A204.1 (cell line): ENCODE results near the gene AGAP1.

Experiments used
- FAIRE-seq: peaks from 2 replicates; lab custom pipeline; 2012; peaks lifted over from hg19 to GRCh38; lab: Jason Lieb, UNC

The AGAP1 gene

DNA sequence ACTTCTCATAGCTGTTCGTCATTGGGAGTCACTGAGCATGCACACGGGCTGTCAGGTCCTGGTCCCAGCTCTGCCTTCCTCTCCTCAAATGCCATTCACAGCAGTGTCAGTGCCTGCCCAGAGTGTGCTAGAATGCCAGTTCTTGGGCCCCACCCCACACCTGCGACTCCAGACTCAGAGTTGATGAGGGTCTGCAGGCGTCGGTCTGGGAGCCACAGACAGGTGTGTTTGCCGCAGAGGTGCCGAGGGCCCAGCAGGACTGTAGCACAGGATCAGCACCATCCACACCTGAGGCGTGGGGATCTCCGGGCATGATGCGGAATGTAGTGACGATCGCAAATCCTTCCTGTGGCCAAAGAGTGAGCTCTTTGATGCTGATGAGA is 56.5 kb downstream of the AGAP1 start:
- FAIRE-seq: no peak

DNA sequence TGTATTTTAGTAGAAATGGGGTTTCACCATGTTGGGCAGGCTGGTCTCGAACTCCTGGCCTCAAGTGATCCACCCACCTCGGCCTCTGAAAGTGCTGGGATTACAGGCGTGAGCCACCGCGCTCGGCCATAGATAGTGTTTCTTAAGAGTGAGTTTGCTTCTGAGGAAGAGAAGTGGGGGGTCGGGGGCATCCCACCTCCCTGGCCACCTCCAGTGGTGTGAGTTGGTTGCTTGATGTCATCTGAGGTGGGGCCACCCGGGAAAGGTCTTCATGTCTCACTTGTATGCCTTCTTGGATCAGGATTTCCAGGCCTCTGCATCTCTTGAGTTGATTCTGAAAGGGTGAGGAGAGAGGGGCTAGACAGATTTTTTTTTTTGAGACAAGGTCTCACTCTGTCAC is 57.1 kb downstream of the AGAP1 start:
- FAIRE-seq: no peak

DNA sequence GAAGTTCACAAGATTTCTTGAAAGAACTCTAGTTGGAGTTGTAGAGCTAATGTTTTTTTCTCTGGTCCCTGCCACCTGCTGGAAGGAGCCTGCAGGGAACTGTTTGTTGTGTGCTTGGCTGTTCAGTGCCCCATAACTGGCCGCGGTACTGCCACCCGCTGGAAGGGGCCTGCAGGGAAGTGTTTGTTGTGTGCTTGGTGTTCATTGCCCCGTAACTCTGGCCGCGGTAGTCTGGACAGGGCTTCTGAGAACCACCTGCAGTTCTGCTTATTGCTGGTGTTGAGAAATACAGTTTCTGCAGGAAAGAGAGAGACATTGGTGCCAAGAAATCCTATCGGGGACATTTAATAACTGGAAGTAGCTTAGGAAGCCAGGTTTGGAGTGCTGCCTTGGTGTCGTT is 58.1 kb downstream of the AGAP1 start:
- FAIRE-seq: no peak

DNA sequence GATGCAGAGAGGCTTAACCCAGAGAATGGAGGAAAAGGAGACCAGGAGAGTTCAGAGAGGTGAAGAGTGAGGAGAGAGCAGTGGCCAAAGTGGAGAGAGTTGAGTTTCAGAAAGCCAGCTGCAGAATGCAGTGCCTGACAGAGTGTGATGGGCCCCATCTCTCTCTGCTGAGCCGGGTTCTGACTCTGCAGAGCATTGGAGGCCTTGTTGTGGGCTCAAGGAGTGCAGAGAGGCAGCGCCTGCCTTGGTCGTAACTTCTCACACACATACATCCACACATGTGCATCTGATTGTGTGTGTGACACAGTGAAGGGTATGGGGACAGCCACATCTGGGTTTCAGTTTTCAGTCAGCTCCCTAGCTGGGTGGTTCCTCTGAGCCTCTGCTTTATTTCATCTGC is 58.8 kb downstream of the AGAP1 start:
- FAIRE-seq: no peak

DNA sequence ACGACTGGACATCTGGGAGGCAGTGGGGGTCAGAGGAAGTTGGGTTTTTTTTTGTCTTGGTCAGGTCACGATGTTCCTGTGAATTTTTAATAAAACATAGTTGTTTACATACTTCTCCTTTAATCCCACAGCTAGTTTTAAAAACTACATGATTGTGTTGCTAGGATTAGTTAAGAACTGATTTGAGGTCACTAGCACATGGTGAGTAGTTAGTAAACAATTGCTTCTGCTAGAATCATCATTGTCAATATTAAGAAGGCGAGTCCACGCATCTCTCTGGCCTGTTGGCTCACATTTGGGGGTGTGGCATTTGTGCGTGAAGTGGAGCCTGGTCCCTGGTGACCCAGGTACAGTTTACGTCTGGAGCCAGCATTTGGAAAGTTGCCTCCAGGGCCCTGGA is 59.4 kb downstream of the AGAP1 start:
- FAIRE-seq: no peak

DNA sequence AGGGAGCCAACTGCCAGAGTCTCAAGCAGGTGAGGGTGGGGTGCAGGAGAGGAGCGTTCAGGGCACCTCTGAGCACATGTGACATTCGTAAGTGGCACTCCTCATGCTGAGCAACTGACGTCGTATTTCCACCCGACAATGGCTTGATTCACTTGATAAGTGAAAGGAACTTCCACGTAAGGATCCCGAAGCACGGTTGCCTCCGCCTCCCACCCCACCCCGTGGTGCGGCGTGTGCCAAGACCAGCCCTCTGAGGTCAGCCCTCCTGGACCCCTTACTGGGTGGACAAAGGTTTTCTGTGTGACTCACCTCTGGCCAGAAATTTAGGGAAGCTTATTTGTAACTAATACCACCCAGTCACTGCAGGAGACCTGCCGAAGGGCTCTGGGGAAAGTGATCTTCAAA is 59.9 kb downstream of the AGAP1 start:
- FAIRE-seq: no peak

DNA sequence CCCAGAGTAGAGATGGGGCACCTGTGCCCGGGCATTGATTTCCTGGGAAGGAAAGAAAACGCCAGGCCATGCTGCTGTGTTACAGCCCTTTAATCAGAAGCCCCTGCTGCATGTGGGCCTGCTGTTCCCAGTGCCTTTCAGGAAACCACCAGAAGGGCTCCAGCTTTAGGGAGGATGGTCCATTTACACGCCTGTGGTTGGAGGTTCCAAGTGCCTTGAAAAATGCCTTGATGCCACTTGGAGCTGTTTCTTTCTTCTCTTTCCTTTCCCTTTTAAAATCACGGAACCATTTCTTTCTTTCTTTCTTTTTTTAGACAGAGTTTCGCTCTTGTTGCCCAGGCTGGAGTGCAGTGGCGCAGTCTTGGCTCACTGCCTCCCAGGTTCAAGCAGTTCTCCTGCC is 60.5 kb downstream of the AGAP1 start:
- no peak for FAIRE-seq

DNA sequence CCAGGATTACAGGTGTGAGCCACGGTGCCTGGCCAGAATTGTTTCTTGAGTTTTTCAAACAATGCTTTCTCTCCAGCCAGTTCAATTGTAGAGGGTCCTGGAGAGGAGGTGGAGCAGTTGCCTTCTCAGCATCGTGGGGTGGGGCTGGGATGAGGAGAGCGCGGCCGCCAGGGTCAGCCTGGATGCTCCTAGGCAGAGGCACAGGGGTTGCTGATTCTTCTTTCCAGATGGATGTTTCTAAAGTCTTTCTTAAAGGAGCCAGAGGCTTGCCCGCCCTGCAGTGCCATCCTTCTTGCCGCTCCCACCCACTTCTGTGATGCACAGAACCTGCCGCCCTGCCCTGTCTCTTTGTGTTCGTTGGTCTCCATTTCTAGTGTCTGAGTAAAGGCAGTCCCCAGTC is 61.1 kb downstream of the AGAP1 start:
- FAIRE-seq: no peak

DNA sequence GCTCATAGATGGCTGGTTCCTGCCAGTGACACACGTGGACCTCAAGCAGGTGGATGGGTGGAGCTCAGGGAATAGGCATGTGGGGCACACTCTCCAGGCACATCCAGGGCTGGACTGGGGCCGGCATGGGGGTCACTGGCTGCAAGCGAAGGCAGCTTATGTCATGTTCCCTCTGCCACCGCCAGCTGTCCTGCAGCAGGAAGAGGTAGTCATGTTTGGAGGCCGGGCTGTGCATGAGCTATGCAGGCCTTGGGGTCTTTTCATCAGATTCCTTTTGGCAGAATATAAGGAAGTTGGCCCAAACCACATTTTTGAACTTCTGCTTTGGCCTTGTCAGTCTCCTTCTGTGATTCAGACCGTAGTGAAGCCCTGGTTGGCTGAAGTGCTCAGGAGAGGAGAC is 61.5 kb downstream of the AGAP1 start:
- FAIRE-seq: no peak

DNA sequence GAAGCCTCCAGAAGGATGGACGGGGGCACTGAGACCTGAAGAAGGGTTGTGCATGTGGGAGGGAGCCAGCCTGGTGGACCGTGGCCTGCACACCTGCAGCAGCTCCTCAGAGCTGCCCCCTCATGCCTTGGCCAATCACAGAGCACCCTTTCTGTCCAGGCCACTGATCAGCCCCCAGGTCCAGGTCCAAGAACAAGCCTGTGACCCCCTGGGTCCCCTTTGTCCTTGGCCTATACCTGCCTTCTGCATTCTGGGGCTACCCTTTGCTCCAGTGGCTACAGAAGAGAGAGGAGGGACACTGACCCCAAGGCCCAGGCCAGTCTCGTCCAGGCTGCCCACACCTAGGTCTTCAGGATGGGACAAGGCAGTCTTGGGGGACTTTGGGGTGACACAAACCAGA is 62.2 kb downstream of the AGAP1 start:
- FAIRE-seq: no peak

DNA sequence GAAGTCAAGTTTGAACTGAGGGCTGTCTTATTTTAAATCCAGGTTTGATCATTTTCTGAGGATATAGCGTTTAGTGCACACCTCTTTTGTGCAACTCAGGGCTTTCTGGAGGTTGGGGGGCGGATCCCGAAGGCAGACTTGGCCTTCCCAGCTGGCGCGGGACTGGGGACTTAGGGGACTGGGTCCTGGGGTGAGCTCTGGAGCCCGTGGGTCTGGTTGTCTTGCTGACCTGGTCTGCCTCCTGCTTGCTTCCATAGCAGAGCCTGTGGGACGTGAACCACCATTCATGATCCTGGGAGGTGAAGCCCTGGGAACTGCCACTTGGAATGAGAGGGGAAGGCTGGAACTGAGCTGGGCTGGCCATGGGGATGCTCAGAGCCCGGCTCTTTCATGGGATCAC is 63.1 kb downstream of the AGAP1 start:
- FAIRE-seq: no peak

DNA sequence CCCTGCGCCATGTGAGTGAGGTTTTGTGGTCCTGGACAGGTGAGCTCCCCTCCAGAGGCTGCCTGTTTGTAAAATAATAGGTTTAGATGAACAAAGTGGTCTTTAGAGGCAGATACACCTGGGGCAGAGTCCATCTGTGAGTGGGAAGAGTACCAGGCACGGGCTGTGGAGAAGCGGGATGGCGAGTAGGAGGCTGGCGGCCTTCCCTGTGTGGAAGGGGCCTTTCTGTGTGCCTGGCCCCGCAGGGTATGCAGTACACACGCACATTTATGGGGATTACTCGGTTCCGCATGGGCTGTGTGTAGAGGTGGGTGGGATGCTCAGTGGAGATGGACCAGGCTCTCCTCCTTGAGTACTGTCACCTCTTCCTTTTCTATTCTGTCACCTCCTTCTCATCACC is 64.1 kb downstream of the AGAP1 start:
- no peak for FAIRE-seq

DNA sequence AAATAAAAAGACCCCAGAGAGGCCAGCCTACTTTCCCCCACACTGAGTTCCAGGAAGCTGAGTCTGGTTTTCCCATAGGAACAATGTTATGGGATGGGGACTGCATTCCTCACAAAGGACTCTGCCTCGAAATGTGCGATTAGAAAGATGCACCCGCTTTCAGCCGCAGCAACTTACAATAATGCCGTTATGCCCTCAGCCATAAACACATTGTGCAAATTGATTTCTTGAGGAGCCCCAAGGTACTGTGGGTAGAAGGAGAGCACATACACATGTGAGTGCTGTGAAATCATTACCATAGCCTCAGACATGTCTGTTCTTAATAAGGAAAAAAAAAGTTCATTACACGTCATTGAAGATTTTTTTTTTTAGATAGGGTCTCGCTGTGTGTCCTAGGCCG is 64.7 kb downstream of the AGAP1 start:
- no peak for FAIRE-seq

DNA sequence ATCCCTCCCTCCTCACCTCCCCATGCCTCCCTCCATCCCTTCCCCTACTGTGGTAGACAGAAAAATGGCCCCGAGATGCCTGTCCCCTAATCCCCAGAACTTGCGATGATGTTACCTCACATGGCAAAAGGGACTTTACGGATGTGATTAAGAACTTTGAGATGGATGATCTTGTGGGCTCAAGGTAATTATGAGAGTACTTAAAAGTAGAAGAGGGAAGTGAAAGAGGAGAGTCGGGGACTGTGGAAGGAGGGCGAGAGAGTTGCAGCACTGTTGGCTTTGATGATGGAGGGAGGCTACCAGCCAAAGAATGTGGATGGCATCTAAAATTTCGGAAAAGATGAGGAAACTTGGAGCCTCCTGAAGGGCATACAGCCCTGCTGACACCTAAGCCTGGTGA is 66.5 kb downstream of the AGAP1 start:
- no peak for FAIRE-seq

DNA sequence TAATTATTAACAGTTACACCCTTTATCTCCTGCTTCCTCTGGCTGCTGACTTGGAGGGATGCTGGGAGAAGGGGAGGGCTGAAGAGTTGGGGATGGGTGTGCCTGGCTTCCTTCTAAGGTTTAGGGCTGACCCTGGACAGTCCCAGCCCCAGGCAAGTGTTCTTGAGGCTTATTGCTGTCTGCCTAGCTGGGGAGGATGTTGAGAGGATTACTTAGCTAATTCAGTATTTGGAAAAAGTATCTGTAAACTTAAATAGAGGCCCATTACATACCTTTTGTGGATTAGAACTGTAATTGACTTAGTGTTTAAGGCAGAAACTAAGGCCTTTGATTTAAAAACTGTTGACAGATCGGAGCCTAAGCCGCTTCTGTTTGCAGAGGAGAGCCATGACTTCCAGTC is 67.6 kb downstream of the AGAP1 start:
- no peak for FAIRE-seq

DNA sequence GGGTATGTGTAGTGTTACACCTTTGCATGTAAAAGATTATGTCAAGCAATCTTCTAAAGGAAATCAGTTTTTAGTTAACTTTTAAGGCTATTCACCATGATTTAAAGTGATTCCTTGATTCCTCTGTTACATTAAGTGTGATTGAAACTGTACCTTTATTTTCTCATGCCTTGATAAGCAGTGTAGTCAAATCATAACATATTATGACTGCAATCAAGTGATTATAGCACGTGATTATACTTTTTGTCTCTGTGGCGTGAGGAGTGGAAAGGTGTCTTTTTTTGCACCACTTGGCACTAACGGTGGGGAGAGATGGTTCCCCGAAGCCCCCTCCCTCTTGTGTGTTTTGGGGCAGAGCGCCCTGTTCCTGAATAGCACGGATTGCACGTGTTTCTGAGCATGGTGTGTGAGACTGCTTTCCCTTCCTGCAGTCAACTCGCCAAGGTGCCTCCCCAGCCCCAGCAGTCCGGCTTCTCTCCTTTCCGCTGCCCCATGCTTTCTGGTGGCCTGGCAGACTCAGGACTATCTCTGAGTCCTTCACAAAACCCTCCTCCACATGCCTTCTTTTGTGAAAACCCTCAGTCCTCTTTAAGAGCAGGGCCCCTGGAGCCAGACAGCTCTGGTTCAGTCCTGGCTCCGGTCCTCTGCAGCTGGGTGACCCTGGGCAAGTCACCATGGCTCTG is 68.4 kb downstream of the AGAP1 start:
- no peak for FAIRE-seq

DNA sequence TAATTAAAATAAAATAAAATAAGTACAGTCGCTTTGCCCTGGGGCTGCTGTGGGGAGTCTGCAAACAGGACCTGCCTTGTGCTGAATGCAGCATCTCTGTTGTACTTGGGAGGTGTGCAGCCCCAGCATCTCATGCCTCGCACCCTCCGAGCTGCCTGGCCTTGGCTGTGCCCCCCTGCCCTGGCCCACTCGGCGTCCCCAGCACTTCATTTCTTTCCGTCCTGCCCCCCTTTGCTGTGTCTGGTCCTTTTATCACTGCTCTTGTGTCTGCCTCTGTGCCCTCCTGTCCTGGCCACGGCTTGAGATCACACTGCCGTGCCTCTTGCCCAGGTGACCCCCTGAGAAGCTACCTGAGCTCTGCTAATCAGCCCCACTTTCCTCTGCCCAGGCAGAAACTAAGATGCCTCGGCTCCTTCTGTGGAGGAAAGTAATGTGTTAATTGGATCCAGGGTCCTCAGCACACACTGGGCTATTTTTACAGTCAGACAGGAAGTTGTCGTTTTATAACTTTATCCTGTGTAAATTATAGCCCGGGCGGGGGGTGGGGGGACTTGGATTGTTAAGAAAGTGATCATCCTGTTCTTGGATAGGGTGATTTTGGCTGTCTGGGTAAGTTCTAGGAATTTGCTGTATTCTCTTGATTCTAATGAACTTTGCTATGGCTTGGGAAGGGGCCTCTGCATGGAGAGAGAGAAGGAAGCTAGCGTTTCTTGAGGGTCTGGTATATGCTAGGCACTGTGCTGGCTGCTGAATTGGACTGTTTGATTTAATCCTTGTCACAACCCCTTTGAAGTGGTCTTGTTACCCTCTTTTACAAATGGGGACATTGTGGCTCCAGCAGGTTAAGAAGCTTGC is 69.4 kb downstream of the AGAP1 start:
- no peak for FAIRE-seq

DNA sequence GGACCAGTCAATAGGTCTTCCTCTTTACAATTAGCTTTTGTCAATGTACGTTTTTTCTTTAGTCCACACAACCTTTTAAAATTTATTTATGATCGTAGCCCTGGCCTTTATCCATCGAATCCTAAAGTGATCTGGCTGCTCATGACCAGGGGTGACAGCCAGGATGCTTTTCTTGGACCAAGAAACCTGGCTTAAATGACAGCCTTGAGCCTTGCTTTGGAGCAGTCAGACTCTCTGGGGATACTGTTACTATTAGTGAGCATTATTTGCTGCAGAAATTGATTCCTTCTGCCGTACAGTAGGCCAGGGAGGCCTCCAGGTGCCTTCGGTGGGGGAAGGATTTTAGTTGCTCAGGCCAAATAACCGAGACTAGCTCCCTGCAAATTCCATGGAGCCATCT is 70.2 kb downstream of the AGAP1 start:
- no peak for FAIRE-seq

DNA sequence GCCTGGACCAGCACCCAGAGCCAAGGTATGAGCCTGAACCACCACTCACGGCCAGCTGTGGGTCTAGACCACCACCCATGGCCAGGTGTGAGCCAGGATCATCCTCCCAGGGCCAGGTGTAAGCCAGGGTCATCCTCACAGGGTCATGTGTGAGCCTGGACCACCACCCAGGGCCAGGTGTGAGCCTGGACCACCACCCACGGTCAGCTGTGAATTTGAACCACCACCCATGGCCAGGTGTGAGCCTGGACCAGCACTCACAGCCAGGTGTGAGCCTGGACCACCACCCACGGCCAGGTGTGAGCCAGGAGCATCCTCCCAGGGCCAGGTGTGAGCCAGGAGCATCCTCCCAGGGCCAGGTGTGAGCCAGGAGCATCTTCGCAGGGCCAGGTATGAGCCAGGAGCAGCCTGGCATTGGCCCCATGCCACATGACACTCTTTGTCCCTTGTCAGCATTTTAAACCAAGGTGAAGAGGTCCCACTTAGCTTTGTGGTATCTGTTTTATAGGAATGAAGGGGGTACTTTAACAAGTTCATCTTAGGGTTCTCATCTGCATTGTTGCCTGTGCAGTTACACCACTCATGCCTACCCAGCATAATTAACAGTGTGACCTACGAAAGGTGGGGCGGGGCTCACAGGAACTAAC is 71.2 kb downstream of the AGAP1 start:
- no peak for FAIRE-seq

DNA sequence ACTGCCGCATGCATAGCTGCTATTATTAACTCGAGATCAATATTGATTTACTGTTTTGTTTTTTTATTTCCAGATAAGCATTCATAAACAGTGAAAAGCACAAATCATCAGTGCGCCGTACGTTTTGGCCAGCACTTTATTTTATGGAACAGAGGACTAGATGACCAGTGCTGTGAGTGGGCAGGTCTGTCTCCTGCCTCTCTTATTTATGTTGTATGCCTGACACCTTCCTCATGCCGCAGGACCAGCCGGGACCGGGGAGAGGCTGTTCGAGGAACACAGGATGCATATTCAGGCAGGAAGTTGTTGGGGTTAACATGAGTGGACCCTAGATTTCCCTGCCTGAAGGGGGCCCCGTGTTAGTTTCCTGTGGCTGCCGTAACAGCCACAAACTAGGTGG is 72.6 kb downstream of the AGAP1 start:
- FAIRE-seq: no peak

DNA sequence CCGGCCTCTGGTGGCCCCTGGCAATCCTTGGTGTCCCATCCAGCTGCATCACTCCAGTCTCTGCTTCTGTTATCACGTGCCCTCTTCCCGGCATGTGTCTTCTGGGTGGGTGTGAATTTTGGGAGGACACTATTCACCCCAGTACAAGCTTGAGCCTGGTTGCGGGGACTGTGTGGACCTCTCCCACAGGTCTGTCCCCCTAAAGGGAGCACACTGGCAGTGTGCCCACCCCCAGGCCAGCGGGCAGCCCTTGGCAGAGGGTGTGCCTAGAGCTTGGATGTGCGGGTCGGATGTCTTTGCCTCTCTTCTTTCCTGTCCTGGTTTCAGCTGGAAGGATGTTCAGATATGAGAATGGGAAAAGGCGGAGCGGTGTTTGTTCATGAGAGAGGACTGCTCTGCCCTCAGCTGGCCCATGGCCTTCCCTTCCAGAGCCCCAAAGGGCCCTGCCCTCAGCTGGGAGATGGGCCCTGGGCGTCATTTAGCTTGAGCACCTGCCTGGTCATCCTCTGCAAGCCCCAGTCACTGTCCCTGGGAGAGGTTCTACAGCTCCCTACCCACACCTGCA is 73.2 kb downstream of the AGAP1 start:
- no peak for FAIRE-seq

DNA sequence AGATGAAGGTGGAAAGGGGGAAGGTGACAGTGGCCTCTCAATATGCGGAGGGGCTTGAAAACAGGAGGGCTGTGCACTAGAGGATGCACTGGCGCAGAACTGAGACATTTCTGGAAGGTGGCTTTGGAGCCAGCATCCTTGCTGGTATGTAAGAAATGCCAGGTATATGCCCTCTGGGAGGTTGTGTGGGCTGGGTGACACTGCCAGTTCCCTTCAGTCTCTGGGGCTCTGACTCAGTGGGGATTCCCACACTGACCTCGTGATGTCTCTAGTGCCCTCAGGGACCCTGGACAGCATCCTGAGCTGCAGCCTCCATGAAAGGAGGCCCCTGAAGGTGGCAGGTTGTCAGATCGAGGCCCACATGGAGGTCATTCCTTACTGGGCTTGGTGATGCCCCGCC is 74.0 kb downstream of the AGAP1 start:
- FAIRE-seq: no peak

DNA sequence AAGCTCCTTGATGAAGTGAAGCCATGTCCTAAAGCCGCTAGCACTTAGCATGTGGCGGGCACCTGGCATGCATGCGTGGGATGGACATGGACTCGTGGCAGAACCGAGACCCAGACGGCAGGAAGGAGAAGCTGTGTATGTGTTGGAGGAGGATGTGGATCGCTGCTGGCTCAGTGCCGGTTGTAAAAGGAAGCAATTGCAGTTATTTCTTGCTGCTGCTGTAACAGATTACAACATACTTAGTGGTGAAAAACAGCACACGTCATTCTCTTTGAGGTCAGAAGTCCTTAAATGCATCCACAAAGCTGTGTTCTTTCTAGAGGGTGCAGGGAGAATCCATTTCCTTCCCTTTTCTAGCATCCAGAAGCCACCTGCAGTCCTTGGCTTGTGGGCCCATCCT is 74.6 kb downstream of the AGAP1 start:
- no peak for FAIRE-seq
